Activated CD4-positive, alpha-beta T cell treated with anti-CD3 and anti-CD28 coated beads, Interleukin-2, amount 50 U/mL, for 16 hours (primary cell): ENCODE results near the gene FBXL15.

ENCODE experiments used
- DNase-seq: peaks from one replicate; pipeline ENCODE4 v3.0.0-alpha.2; 2020

FBXL15 gene

DNA sequence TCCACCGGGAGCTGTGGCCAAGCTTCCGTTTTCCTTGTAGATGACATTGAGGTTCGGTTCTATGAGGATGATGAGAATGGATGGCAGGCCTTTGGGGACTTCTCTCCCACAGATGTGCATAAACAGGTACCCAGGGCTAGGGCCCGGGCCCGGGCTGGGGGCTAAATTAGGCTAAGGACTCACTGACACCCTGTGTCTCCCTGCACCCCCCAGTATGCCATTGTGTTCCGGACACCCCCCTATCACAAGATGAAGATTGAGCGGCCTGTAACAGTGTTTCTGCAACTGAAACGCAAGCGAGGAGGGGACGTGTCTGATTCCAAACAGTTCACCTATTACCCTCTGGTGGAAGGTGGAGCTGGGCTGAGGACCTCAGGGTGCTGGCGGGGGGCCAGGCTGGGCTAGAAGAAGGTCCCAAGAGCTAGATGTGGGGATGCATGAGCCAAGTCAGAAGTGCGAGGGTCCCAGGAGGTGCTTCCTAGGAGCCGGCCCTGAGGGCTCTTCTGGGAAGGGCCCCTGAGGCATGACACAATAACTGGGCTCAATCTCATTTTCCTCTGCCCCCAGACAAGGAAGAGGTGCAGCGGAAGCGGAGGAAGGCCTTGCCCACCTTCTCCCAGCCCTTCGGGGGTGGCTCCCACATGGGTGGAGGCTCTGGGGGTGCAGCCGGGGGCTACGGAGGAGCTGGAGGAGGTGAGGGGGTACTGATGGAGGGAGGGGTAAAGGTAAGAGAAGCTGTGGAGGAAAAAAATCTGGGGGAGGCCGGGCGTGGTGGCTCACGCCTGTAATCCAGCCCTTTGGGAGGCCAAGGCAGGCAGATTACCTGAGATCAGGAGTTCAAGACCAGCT, 22.2 kb upstream of the FBXL15 start:
- DNase-seq = no peak

DNA sequence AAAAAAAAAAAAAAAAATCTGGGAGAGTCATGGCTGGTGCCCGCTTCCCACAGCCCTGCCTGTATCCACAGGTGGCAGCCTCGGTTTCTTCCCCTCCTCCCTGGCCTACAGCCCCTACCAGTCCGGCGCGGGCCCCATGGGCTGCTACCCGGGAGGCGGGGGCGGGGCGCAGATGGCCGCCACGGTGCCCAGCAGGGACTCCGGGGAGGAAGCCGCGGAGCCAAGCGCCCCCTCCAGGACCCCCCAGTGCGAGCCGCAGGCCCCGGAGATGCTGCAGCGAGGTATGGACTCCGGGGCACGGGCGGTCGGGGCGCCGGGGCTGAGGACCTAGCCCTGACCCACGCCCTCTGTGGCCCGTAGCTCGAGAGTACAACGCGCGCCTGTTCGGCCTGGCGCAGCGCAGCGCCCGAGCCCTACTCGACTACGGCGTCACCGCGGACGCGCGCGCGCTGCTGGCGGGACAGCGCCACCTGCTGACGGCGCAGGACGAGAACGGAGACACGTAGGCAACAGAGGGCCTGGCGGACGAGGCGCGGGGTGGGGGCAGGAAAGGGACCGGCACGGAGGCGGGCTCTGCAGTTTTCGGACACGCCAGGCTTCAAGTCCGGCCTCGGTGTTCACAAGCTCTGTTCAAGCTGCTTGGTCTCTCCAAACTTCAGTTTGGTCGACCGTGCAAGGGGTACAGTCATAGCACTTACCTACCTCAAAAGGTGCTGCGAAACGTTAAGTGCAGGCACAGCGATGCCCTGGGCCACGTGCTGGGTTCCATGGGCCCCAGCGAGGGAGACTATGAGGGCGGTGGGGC, 21.2 kb upstream of the FBXL15 start:
- peak; percentile 91 for DNase-seq

DNA sequence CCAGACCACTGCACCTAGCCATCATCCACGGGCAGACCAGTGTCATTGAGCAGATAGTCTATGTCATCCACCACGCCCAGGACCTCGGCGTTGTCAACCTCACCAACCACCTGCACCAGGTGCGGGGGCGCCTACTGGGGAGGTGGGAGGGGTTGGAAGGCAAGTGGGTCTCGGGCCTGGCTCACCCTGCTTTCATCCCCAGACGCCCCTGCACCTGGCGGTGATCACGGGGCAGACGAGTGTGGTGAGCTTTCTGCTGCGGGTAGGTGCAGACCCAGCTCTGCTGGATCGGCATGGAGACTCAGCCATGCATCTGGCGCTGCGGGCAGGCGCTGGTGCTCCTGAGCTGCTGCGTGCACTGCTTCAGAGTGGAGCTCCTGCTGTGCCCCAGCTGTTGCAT, 20.6 kb upstream of the FBXL15 start:
- DNase-seq = no peak

DNA sequence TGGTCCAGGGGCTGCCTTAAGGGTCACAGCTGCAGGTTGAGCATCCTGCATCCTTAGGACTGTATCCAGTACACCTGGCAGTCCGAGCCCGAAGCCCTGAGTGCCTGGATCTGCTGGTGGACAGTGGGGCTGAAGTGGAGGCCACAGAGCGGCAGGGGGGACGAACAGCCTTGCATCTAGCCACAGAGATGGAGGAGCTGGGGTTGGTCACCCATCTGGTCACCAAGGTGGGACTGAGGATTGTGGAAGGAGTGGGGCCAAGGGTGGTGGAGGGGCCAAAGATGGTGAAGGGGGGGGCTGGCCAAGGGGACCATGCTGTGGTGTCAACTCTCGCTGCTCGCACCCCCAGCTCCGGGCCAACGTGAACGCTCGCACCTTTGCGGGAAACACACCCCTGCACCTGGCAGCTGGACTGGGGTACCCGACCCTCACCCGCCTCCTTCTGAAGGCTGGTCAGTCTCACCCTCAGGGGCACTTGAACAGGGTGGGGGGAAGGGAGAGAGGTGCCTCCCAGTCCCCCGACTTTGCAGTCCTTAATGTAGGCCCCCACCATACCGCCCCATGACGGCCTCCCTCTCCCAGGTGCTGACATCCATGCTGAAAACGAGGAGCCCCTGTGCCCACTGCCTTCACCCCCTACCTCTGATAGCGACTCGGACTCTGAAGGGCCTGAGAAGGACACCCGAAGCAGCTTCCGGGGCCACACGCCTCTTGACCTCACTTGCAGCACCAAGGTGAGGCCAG, 19.9 kb upstream of the FBXL15 start:
- DNase-seq = no peak

DNA sequence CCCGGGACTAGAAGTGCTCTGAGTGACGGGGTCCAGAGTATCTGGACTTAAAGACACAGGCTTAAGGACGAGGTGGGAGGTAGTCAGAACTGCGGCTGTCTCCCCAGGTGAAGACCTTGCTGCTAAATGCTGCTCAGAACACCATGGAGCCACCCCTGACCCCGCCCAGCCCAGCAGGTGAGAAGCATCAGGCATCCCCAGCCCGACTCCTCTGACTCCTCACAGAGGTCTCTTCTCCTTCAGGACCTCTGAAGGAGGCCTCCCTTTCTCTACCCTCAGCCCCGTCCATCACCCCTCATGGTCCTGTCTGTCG, 19.3 kb upstream of the FBXL15 start:
- no peak for DNase-seq

DNA sequence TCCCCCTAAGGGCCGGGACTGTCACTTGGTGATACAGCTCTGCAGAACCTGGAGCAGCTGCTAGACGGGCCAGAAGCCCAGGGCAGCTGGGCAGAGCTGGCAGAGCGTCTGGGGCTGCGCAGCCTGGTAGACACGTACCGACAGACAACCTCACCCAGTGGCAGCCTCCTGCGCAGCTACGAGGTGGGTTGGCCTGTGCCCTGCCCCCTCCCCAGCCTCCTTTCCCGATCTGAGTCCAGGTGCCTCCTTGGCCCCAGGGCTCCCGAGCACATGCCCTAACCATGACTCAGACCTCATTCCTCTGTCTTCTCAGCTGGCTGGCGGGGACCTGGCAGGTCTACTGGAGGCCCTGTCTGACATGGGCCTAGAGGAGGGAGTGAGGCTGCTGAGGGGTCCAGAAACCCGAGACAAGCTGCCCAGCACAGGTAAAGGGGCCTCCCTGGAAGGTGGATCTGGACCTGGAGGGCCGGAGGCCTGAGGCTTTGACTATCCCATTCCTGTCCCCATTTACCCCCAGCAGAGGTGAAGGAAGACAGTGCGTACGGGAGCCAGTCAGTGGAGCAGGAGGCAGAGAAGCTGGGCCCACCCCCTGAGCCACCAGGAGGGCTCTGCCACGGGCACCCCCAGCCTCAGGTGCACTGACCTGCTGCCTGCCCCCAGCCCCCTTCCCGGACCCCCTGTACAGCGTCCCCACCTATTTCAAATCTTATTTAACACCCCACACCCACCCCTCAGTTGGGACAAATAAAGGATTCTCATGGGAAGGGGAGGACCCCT, 18.7 kb upstream of the FBXL15 start:
- no peak for DNase-seq

DNA sequence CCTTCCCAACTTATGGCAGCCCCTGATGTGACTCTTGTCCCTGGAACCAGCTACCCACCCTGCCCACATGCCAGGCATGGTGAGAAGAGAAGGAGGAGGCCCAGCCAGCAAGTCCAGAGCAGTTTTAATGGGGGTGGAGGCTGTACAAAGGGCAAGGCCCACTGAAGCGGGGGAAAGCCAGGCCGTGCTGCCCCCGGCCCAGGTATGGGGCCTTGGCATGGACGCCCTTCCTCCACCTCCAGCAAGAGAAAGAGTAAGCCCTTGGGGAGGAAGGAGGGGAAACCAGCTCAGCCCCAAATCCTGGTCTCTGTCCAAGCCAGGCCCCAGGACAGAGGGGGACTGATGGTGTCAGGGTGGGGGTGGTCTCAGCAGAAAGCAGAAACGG, 18.1 kb upstream of the FBXL15 start:
- DNase-seq = no peak

DNA sequence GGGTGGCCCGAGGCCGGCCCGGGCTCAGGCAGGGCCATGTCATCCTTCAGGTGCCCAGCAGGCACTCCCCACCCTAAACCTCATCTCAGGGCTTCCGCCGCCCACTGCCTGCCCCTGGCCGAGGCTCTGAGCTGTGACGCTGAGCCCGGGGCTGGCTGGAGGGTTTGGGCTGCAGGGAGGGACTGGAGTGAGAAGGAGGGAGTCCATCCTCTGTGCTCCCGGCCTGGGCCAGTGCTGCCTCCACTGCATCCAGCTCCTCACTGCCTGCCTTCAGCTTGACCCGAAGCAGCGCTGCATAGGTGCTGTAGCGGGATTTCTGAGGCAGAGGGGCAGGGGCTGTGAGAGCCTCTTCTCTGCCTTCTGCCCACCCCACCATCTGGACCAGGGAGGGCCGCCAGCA, 17.5 kb upstream of the FBXL15 start:
- DNase-seq = no peak

DNA sequence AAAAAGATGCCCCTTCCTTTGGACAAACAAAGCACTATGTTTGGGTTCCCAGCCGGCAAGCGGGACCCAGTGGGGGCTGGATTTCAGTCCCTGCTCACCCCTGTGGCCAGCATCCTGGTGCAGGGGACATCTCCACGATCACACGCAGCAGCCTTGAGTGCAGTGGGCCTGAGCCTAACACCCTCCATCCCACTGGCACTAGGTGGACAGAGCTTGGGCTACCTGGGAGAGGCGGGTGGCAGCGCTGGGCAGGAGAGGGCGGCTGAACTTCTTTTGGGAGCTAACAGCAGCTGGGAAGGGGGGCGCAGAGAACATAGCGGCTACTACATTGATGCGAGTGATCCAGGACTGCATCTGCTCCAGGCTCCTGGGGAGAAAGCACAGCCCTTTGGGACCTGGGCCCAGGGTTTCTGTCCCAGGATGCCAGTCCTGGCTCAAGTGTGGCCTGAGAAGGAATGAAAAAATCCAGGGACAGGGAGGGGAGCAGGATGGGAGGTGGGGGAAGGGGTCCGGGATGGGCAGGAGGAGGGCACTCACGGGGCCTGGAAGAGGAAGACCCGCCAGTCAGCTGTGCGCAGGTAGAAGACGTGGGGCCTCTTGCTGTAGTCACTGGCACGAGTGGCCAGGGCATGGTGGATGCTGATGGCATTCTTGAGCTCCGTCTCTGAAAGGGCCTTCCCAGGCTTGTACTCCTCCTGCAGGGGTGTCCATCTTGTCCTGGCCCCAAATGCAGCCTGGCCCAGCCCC, 16.1 kb upstream of the FBXL15 start:
- no peak for DNase-seq

DNA sequence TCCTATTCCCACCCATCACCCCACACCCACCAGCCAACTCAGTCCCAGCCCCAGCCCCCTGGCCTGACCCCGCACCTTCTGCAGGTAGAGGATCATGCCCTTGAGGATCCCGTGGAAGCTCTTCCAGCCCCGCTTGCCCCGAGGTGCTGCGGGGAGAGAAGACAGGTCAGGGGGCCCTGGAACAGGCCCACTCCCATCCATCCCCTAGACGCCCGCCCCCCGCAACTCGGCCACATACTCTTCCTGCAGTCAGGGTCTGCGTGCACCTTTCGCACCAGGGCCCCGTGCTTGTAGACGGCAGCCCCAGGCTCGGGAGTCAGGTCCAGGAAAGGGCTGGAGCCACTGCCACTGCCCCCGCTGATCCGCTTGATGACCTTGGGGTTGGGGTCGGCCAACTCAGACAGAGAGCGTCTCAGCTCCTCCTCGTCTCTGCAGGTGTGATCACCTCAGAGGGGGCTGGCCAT, 15.5 kb upstream of the FBXL15 start:
- DNase-seq = no peak

DNA sequence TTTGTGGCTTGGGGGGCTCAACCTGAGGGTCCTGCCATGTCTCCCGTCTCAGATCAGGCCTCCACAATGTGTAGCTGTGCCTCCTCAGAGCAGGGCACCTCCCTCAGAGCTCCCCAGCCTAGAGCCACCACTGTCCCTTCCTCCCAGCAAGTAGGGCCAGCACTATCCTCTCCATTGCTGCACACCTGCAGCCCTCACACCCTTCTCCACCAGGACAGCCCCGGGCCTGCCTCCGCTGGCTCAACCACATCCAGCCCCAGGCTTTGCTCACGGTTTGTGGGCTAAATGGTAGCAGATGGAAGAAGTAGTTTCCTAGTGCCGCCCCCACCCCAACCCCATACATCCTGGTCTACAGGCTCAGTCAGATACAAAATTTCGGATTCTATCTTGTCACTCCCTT, 15.0 kb upstream of the FBXL15 start:
- DNase-seq = no peak

DNA sequence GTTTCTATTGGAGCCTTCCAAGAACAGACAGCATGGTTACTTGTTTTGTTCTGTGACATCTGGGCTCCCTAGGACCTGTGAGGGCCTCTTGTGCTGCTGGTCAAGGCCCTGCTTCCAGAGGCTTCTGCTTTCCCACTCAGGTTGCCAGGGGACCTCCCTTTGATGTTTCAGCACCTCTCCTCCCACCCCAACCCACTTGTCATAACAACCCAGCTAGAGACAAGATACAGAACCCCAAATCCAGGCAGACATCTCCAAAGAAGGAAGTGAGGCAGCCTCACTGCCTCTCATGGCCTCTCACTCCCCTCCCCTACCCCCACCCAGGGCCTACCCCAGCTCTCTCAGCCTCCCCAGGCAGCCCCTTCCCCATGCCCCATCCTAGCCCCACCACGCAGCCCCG, 13.8 kb upstream of the FBXL15 start:
- DNase-seq = no peak

DNA sequence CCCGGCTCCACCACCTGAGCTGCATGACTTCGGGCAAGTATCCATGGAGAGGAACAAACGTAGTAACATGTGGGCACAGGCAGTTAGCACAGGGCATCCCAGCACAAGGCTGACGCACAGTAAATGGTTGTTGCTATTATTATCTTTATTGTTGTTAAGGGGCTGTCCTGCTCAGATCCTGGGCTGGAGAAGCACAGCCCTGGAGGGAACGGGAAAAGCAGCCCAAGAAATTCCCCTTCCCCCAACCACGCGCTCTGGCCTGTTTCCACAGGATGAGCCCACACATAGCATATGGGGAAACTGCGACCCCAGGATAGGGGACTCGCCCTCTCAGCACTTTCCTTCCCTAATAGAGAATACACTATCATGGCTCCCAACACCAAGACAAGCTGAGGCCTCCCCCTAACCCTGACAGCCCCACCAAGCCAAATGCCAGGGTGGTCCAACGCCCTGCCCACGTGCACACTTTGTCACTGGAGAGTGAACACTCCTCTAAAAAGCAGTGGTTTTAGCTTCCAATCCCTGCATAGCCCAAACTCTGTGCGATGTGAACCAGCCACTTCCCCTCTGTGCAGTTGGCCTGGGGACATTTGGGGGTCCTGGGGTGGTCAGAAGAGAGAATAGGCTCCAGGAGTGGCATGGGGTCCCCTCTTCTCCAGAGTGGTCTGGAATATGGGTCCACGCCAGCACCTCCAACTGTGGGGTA, 13.1 kb upstream of the FBXL15 start:
- DNase-seq = no peak

DNA sequence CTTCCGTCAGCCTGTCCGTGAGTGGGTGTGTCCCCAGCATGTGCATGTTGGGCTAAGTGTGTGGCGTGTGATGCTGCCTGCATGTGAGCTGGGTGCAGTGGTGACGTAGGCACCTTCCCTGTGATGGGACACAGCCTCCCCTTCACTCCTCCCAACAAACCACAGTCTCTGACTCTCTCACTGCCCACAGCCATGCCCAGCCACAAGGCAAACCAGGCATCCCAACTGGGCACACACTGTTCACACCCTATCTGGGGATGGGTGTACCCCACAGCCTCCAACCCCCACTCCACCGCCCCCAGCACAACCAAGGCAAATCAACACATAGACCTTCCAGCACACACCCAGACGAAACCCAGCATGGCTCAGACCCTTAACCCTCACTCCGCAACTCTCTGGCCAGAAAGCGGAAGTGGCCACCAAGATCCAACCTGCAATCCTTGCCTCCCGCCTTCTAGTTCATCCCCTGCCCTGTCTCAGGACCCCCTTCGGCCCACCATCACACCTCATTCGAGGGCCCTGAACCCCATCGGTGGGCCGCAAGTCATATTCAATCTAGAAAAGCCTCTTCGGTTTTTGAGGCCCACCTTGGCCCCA, 12.4 kb upstream of the FBXL15 start:
- DNase-seq = no peak

DNA sequence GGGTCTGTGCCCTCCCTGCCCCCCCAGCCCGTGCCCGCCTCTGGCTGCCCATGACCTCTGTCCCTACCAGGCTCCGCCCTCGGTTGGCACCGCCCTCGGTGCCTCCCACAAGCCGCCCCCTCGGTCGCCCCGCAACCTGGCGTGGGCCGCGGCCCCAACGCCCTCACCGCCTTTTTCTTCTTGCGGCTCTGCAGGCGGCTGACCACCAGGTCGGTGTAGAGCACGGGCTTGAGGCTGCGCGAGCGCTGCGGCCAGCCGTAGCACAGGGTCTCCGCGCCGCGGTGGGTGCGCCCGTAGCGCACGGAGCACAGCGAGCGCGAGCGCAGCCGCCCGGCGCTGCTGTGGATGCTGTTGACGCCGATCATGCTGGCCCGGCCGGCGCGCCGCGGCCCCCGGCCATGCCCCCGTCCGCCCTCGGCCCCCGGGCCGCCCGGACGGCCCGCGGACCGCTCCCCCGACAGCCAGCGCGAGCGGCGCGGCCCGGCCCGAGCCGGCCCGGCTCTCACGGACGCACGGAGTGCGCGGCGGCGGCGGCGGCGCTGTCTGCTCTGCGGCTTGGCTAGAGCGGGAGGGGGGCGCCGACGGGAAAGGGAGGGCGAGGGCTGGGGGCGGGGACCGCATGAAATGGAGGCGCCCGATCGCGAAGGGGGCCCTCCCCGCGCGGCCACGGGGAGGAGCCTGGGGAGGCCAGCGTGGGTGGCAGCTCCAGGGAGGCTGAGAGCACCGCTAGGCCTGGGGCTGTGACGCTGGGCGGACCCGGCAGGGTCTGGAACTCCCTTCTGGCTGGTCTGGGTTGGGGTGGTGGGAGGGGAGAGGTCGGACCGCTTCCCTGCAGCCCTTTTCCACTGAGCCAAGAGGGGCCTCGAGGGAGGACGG, 11.7 kb upstream of the FBXL15 start:
- peak; percentile 50 for DNase-seq

DNA sequence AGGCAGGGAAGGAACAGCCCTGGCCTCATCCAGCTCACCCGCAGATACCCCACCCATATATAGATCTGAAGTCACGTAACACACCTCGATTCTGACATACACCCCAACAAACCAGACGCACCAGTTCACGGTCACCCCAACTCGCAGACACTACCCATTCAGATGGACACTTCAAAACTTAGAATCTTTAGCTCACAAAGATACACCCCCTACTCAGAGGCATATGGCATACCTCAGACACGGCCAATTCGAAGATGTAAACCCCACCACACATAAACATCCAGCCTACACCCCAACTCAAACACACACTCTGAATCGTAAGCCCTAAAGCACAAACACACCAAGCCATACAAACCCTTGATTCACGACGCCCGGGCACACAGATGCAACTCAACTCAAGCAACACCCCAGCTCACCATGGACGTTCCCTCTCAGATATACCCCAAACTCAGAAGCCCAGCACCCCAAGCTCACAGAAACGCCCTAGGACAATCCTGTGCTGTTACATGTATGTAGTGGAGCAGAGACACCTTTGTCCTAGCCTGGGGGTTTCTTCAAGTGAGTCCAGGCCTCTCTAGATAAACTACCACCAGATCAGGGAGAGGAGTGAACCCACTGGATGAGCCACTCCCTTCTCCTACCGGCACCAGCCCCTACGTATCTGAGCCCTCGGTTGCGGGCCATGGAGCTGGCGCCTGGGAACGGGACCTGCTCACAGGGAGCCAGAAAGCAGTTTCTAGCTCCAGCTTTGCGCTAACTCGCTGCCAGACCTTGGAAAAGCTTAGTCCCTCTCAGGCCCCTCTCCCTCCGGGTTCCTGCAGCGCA, 10.8 kb upstream of the FBXL15 start:
- DNase-seq = no peak

DNA sequence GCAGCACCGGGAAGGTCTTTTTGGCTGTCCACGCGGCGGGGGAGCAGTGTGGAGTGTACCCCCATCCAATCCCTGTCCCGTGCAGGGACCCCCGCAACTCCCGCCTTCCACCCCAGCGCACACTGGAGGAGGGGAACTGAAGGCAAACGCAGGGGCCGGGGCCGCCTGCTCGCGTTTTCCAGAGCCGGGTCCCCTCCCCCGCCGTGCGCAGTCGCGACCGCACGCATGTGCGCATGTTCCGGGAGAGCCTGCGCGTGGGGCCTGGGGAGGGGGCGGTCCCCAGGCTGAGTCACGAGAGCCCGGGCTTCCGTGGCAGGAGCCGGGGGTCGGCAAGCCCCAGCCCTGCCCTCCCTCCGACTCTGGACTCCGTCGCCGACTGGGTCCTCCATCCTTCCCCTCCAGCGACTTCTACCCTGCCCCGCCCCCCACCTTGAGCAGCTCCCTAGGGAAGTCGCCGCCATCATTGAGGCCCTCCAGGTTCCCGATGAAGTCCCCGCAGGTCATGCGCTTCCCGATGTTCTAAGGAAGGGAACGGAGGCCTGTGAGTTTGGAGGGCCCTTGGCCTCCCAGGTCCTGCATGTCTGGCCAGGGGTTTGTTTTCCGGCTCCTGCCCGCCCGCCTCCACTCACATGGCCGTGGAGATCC, 10.1 kb upstream of the FBXL15 start:
- DNase-seq = peak; percentile 43
